Femur (tissue), 1 donor: Measurements from ENCODE around the gene KIF3C.
"Not testable (repeated sequence)": the region's sequence is repeated elsewhere in the genome, so short reads cannot be mapped to it uniquely, and the experiment has no call there.

Experiments used
- DNase-seq: peaks from one replicate; pipeline ENCODE4 v3.0.0-alpha.2; 2017

Gene KIF3C

DNA sequence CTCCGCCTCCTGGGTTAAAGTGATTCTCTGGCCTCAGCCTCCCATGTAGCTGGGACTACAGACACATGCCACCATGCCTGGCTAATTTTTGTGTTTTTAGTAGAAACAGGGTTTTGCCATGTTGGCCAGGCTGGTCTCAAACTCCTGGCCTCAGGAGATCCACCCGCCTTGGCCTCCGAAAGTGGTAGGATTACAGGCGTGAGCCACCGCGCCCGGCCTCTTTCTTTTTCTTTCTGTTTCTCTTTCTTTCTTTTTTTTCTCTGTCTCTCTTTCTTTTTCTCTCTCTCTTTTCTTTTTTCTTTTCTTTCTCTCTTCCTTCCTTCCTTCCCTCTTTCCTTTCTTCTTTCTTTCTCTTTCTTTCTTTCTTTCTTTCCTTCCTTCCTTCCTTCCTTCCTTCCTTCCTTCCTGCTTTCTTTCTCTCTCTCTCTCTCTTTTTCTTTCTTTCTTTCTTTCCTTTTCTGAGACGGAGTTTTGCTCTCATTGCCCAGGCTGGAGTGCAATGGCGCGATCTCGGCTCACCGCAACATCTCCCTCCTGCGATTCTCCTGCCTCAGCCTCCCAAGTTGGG is 16.6 kb upstream of the KIF3C start:
- DNase-seq = not testable (repeated sequence)

DNA sequence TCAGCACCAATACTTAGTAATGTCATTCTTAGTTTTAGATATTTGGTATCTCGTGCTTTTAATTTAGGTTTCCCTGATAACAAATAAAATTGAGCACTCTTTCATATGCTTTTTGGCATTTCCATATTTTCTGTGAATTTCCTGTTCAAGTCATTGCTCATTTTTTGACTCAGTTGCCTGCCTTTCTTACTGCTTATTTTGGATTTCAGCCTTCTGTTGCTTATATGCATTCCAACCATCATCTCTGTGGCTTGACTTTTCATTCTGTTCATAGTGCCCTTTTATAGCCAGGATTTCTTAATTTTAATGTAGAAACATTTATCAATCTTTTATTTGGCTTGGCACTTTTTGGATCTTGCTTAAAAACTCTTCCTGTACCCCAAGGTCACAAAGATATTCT is 14.5 kb upstream of the KIF3C start:
- no peak for DNase-seq

DNA sequence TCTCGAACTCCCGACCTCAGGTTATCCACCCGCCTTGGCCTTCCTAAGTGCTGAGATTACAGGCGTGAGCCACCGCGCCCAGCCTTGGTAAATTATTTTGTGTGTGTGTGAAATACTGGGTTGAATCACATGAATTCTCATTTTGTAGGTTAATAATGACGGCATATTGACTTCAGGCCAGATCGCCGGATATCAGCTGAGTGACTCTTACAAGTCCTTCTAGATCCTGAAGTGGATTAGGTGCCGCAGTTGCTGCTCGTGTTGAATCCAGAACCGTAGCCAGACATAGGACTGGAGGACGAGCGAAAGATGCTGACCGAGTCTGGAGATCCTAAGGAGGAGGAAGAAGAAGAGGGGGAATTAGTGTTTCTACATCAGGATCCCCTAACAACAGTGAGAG is 12.2 kb upstream of the KIF3C start:
- DNase-seq = no peak

DNA sequence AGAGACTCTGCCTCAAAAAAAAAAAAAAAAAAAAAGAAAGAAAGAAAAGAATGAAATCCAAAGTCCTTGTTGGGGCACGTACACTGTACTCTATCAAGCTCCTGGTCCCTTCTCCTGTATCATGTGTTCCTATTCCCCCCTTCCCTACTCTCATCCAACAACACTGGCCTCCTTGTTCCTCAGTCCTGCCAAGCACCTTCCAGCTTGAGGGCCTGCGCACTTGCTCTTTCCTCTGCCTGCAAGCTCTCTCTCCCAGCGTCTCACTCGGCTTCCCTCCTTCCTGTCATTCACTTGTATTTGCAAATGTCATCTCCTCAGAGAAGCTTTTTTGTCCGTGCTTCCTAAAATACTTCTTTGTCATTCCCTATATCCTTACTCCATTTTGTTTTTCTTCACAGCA is 10.8 kb upstream of the KIF3C start:
- no peak for DNase-seq

DNA sequence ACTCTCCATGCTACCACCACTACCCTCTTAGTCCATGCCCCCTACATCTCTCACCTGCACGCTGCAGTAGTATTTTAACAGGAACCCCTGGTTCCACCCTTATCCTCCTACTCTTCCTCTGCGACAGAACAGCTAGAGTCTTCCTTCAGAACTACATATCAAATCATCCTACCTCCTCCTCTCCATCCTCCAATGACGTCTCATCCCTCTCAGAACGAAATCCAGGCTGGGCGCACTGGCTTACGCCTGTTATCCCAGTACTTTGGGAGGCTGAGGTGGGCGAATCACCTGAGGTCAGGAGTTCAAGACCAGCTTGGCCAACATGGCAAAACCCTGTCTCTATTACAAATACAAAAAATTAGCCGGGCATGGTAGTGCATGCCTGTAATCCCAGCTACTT is 10.3 kb upstream of the KIF3C start:
- DNase-seq = no peak

DNA sequence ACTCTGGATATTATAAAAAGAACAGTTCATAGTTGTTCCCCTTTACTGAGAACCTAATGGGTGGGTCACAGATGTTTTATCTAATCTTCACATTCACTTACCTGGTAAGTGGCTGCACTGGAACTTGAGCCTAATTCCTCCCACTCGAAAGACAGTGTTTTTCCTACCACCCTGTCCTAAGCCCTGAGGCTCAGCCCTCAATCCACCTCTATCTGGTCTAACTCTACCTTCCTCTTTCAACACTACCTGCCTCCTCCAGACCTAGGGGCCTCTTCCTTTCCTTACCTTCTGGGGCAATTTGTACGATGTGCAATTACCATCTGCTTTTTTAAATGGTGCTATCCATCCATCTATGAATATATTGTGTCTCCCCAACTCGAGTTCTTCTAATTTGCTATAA is 9.7 kb upstream of the KIF3C start:
- no peak for DNase-seq

DNA sequence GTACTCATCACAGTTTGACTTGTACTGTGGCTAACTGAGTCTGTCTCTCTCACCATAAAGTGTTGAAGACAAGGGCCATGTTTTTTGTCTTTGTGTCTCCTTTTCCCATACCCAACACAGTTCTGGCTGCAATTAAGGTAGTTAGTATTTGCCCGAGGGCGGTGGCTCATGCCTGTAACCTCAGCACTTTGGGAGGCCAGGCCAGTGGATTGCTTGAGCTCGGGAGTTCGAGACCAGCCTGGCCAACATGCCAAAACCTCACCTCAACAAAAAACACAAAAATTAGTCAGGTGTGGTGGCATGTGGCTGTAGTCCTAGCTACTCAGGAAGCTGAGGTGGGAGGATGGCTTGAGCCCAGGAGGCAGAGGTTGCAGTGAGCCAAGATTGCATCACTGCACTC is 6.9 kb upstream of the KIF3C start:
- DNase-seq = no peak

DNA sequence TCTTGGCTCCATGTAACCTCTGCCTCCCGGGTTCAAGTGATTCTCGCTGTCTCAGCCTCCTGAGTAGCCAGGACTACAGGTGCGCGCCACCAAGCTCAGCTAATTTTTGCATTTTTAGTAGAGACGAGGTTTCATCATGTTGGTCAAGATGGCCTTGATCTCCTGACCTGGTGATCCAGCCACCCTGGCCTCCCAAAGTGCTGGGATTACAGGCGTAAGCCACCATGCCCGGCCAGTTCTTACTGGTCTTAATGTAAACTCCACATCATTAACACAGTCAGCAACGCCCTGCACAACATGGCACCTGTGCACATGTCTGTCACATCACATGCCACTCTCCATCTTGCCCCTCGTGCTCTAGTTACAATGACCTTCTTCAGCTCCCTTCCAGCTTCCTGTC is 5.8 kb upstream of the KIF3C start:
- no peak for DNase-seq

DNA sequence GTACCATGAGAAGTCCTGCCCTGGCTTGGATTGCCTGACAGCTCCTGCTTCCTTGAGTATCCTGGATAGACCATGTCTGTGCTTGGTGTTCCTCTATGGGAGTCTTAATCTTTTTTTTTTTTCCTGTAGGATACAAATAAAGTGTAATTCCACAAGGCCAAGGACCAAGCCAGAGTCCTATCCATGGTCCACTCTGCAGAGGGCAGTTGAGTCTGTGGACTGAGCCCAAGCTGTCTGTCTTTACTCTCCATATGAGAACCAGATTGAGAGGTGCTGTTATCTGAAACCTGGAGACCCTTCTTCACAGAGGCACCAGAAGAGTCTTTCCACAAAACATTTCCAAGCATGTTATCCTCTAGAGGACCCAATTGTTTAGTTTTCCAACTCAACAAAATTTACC is 1.4 kb upstream of the KIF3C start:
- no peak for DNase-seq

DNA sequence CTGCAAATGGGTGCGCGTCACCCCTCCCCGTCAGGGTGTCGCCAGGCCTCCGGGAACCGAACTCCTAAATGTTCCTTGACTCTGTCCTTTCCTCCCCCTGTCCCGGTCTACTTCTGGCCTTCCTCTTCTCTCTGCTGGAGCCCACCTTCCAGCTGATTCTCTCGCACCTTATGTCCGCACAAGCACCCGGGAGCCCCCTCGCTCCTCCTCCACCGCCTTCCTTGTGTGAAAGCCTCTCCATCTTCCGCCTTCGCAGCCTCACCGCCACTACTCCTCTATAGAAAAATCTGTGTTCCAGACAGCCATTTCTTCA is 627 bp upstream of the KIF3C start:
- DNase-seq = no peak

DNA sequence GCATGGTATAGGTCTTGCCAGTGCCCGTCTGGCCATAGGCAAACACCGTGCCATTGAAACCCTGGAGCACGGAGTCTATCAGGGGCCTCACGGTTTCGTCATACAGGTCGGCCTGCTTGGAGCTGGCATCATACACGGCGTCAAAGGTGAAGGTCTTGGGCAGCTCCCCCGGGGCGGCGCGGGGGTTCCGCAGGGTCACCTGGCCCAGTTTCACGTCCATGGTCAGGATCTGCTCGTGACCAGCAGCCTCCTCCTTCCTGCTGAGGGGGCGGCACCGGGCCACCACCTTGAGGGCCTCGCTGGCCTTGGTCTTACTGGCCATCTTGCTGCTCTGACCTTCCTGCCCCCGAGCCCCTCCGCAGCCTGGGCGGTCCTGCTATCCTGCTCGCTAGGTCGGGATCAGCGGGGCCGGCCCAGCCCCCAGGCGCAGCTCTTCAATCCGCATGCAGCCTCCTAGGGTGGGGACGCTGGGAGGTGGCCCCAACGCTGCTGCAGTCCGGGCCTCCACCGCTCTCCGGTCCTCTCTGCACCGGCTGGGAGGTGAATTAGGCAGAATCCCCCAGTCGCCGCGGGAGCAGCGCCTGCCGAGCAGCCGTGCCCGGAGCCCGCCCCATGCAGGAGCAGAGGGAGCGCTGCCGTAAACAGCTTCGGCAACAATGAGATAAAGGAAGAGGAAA is 563 bp downstream of the KIF3C start:
- peak; percentile 30 for DNase-seq

DNA sequence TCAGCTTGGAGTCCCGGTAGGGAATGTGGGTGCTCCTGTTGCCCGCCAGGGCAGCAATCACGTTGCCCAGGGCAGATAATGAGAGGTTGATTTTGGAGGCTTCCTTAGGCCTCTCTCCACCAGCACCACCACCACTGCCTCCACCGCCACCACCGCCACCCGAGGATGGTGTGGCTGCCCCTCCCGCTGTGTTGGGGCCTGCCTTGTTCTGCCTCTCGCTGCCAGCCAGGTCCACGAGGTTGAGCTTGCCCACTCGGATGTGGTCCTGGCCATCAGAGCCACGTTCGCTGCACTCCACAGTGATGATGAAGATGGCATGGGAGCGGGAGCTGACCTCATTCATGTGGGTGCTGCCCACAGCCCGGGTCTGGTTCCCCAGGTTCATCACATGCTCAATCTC is 1.3 kb downstream of the KIF3C start:
- no peak for DNase-seq

DNA sequence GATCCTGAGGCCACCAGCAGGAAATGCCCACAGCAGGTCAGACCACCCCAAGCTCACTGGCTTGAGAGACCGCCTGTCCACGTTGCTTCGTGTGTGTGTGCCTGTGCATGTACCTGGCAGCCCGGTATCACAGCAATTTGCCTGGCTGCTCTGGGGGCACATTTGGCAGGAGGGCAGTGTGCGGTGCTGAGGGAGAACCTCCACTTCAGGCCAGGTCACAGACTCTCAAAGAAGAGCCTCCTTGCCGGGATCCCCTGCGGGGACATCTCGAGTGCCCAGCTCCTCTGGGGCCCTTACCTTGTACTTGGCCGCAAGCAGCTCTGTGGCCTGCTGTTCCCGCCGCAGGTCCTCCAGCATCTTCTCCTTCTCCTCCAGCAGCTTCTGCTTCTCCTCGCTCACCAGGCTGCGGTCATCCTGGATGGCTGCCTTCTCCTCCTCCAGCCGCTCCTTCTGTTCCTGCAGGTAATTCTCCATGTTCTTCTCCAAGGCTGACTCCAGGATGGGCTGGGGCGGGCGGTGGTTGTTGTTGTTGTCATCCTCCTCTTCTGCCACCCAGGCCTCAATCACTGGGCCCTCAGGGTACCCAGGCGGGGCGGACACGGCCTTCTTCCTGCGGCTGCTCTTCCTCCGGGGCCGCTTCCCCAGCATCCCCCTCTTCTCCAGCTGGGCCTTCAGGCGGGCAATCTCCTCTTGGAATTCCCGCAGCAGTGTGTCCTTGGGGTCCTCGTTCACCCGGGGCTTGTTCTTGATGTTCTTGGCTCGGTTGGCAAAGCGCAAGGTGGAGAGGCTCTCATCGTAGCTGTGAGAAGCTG is 2.0 kb downstream of the KIF3C start:
- DNase-seq = no peak

DNA sequence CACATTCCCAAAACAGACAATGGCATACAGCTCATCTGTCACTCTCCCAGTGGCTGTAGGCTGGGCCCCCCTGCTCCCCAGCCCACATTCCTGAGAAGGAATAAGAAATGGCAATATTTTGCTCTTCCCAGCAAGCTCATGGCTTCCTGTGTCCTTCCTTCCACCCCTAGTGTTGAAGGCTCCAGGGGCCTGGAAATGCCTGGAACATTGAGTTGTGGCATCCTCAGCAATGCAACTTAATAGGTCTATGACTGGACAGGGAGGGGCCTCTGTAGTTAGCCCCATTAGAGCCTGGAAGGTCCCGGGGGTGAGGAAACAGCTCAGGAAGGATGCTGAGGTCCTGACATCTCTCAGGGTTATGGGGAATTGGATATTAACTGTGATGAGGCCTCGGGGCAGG is 3.3 kb downstream of the KIF3C start:
- DNase-seq = no peak

DNA sequence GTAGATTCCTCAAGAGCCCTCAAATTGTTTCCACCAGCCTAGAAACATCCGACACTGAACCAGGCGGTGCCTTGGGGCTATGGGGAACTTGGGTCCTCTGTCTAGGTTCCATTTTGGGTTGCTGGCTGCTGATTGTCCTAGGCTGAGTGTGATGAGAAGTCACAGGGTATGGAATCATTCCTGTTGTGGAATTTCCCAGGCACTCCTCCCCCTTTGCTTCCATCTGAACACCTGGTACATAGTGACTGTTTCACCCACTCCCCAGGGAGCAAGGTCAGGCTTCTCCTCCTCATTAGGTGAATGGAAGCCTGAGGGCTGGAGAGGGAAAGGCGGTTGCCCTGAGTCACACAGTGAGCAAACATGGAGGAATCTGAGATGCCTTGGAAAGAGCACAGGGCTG is 4.5 kb downstream of the KIF3C start:
- no peak for DNase-seq

DNA sequence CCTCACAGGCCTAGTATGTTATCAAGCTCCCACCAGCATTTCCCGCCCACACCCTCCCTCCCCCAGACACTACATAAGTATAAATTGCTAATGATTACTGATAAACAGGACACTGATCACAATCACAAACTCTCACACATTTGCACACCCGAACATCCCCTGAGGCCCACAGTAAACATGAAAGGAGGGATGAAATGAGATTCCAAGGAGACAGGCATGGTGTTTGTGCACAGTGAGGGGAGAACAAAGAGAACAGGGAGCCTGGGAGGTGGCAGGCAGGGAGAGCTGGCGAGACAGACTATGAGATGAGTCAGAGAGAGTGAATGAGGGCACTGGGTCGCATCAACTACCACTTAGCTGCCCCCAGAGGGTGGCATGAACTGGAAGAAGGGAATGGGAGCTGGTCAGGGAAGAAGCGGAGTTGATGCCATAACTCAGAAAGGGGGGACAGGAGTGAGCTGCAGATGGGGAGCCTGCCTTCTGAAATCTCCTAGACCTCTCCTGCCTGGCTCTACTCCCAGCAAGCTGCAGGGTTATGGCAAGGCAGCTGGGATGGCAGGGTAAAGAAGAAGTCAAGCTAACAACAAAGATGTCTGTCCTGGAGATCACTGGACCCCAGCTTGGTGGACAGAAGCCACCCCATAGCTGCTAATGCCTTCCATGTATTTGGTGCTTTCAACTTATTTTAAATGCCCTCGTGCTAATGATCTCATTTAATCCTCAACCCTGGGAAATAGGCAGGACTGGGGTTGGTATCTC is 5.1 kb downstream of the KIF3C start:
- DNase-seq = no peak

DNA sequence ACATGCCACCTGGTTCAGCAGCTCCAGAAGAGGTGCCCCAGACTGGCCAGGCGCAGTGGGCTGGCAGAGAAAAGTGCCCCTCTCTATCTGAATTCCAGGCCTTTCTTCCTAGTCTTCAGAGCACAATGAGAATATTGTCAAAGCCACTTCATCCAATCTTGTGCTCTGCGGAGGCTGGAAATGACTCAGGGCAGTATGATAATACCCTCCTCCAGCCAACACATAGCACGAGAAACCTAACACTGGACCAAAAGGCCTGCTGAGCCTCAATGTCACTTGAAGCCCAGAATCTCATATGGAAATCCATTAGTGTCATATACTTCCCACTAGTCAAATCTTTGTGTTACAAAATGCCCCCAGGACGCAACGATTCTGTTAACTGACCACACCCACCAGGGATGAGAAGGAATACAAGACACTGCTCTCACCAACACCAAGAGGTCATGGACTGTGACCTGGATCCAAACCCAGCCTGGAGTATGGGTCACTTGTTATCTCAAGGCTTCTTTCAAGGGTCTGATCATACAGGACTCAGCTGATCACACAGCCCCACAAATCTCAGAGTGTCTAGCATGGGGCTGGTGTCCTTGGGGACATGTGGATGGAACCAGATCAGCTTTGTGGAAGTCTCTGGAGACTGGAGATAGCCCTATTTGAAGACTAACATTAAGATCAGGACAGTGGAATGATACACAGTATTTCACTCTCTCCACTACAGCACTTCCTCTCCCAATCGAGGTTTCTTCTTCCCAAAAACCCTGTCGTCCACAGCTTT is 10.1 kb downstream of the KIF3C start:
- DNase-seq = no peak

DNA sequence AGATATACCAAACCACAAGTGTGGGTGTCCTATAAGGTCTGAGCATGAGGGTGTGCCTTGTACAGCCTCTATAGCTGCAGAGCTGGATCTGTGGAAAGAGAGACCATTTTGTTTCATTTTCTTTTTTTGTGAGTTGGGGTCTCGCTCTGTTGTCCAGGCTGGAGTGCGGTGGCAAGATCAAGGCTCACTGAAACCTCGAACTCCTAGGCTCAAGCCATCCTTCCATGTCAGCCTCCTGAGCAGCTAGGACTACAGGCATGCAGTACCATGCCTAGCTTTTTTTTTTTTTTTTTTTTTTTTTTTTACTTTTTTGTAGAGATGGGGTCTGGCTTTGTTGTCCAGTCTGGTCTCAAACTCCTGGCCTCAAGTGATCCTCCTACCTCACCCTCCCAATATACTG is 10.7 kb downstream of the KIF3C start:
- DNase-seq = no peak

DNA sequence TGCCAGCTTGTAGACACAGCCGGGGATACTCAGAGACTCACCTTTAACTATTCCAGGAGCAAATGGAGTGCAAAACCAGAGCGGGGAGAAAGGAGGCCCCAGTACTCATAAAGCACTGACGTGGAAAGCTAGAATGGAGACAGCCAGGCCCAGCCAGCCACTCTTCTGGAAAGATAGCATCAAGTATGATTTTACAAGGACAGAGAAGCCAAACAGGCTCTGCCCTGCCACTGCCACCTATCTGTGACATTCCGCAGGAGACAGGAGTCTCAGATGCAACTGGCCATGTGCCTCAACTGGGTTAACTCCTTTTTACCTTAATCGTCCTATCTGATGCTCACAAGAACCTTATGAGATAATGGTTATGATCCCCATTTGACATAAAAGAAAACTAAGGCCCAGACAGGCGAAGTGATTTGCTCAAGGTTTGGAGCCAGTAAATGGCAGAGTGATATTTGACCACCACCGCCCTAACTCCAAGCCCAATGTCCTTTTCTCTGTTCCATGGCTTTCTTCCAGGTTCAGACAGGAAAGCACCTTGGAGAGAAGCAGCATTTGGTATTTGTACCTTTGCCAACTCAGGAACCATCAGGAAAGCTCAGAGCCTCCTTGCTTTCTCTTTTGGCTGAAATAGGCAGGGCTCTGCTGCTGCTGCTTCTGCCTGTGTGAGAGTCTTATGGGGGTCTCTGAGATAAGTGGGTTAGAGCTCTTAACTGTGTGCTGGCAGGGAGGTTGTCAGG is 15.6 kb downstream of the KIF3C start:
- DNase-seq = no peak

DNA sequence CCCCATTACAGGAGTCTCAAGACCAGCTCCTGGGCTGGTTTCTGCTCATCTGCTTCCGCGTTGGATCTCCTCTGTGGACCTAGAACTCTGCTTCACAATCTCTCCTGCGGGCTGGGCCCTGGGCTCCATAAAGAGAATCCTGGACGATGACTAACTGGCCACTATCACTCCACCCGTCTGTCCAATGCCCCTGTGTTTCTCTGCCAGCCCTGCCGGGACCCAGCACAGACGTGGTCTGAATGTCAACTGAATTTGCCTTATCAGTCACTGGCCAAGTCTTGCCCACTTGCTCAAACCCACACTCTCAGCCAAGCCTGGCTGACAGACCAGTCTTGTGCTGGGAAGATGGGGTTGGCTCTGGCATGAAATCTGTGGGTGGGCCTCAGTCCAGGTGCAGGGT is 17.4 kb downstream of the KIF3C start:
- DNase-seq = no peak

DNA sequence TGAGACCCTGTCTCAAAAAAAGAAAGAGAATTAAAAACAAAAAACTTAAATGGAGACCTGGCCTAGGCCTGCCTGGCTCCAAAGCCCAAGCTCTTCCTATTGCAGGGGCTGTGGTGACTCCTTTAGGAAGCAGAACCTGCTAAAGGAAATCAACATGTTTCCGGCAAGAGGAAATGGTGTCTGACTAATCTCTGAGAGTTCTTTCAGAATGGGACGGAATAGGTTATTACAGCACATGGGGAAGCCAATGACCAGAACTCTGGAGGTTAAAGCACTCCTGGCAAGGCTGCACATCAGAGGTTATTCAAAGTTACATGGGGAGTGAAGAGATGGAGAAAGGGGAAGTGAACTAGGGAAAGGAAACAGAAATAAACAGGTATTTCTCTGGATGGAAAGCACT is 21.4 kb downstream of the KIF3C start:
- no peak for DNase-seq

DNA sequence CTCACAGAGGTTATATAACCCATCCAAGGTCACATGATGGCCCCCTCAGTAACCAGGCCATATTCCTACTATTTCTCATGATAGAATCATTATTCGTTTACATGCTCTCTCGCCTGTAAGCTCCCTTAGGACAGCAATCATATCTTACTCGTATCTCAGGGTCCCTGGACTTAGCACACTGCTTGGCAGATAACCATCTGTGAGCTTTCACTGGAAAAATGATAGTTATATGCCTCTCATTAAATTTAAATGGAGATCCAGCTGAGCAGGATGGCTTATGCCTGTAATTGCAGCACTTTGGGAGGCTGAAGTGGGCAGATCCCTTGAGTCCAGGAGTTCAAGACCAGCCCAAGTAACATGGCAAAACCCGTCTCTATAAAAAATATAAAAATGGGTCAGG is 21.9 kb downstream of the KIF3C start:
- DNase-seq = no peak
